Adrenal gland (tissue), 12 donors: ENCODE results near the gene SAMD1. TPM values are rescaled to one million over a fixed set of nuclear protein-coding genes. Genes with fewer than 3 reads are reported as not detected.
A peak's percentile ranks its signal among the peaks of the same experiment; 100 is the strongest.

Source experiments
- DNase-seq, 7 donors: peaks; one replicate each; pipeline ENCODE4 v3.0.0-alpha.2; 2019 to 2020
- H3K27ac ChIP-seq, 5 donors: fragments of 200-600 bp; sonication (generic) in 4 of 5; 1 replicate in 3 of 5; 2 replicates in 2 of 5; pipeline versions ENCODE4 v1.5.1 to v1.8.0; 2016 to 2020; ENCODE audit warnings: mild to moderate bottlenecking in 1 of 5
- H3K27me3 ChIP-seq: fragments of 200-600 bp; 2 replicates; pipeline ENCODE4 v1.8.0; 2021
- H3K36me3 ChIP-seq, 2 donors: fragments of 200-600 bp; replicated peaks in 1 of 2; 1 replicate in 1 of 2; 2 replicates in 1 of 2; pipeline versions ENCODE4 v1.5.1 to v1.8.0; 2018 to 2022
- H3K4me1 ChIP-seq, 2 donors: fragments of 200-600 bp; replicated peaks in 1 of 2; 1 replicate in 1 of 2; 2 replicates in 1 of 2; pipeline versions ENCODE4 v1.5.1 to v1.8.0; 2018 to 2021
- H3K4me3 ChIP-seq, 4 donors: fragments of 200-600 bp; sonication (generic) in 3 of 4; one replicate each; pipeline ENCODE4 v1.5.1; 2016 to 2018
- H3K9me3 ChIP-seq, 3 donors: fragments of 200-600 bp; sonication (generic) in 1 of 3; replicated peaks in 1 of 3; 1 replicate in 2 of 3; 2 replicates in 1 of 3; pipeline versions ENCODE4 v1.5.1 to v1.8.0; 2016 to 2021
- CTCF ChIP-seq, 6 experiments: fragments of 450-650 bp in 4 of 6; fragments of 200-600 bp in 2 of 6; sonication (generic) in 1 of 6; IDR thresholded peaks; 1 replicate in 5 of 6; 2 replicates in 1 of 6; pipeline versions ENCODE4 v1.5.1 to v1.8.0; 2016 to 2021; ENCODE audit warnings: antibody characterized with exemption in 6 of 6, mild to moderate bottlenecking in 2 of 6, moderate library complexity in 1 of 6
- POLR2A ChIP-seq, 2 donors: fragments of 450-650 bp; IDR thresholded peaks; one replicate each; pipeline ENCODE4 v1.6.1; 2017; ENCODE audit warnings: antibody characterized with exemption in 2 of 2, mild to moderate bottlenecking in 2 of 2, moderate library complexity in 1 of 2
- WGBS, 4 donors: extraction: QIAGEN DNeasy Blood & Tissue Kit in 2 of 4; methylation state at CpG; one replicate each; pipeline versions ENCODE4 v1.1.5 to v1.1.7; 2013 to 2017; 5-methylcytosine and 5-hydroxymethylcytosine counted together
- intact Hi-C, 2 donors: fragments of 100-400 bp; cut with DNase I; formaldehyde crosslinking; loops; one replicate each; pipeline versions ENCODE4 v1.14.1 to v1.15.0; 2022 to 2023
- polyA plus RNA-seq, 3 donors: library from polyadenylated mRNA; stranded (reverse); fragments of 200-250 nt in 2 of 3; fragments of 350-450 nt in 1 of 3; fragmentation: Illumina TruSeq in 1 of 3; extraction: RNeasy Lipid Tissue Mini Kit (QIAGEN cat#74804) in 1 of 3; gene quantifications; one replicate each; pipeline ENCODE4 v1.2.3, GENCODE V29; 2013 to 2014
- total RNA-seq, 9 donors: library from RNA; depleted of rRNA in 4 of 9; stranded (reverse); fragments of >200 nt in 4 of 9; fragments of 120-200 nt in 1 of 9; fragmentation: NEBNext Ultra II Directional in 1 of 9; extraction: Animal tissue kit (Norgen Biotek cat#: 25700) in 1 of 9; gene quantifications; one replicate each; pipeline versions ENCODE4 v1.1.0 to v1.2.4, GENCODE V29; 2013 to 2023
- donor health status: healthy with polysubstance abuse.
- donor health status: Bipolar disorder and iron deficiency.
- donor health status: DM: yes; HTN: yes; CAD: no.
- donor health status: DM: no; HTN: no; CAD: no.
- donor health status: DM: no; HTN: no; CAD: no.
- donor health status: DM: yes; HTN: yes; CAD: no.

Gene SAMD1
- total and polyA plus RNA-seq, 12 donors = 10.0 to 41.9 (median 27.1) TPM

GRCh38 chr19:14116525-14116917 is 26.0 kb upstream of the SAMD1 start:
- Histone ChIP-seq H3K4me3 (peak overlapping the region; percentile 67 to 95 (median 80)), H3K27me3 (no peaks in the 10 kb centered on the region), H3K4me1 (peaks cover 59 to 75% of the 10 kb centered on the region in 2 donors), H3K9me3 (no peaks in the 10 kb centered on the region), H3K27ac (peak overlapping the region; percentile 32 to 100 (median 86)), H3K36me3 (no peaks in the 10 kb centered on the region)
- WGBS, 4 donors = 0 to 7% (median 3%) methylated on average over 6 of the region's 6 CpGs
- no peak for TF ChIP-seq CTCF (IDR thresholded peaks at IDR 0.05)
- no peak for DNase-seq
- intact Hi-C loops = no loop called here

GRCh38 chr19:14115756-14116155 is 25.2 kb upstream of the SAMD1 start:
- TF ChIP-seq CTCF (IDR thresholded peaks at IDR 0.05) (no peak), POLR2A (IDR thresholded peaks at IDR 0.05) (no peak)
- Histone ChIP-seq H3K27ac (peak overlapping the region; percentile 32 to 100 (median 86)), H3K27me3 (no peaks in the 10 kb centered on the region), H3K36me3 (no peaks in the 10 kb centered on the region), H3K4me1 (peaks cover 59 to 83% of the 10 kb centered on the region in 2 donors), H3K4me3 (peak overlapping the region in 1 of 4 donors; percentile 95), H3K9me3 (no peaks in the 10 kb centered on the region)
- DNase-seq = peak in 4 of 7 donors; percentile 45 to 58 (median 52)
- intact Hi-C loops = no loop called here
- 31 to 41% (median 33%) methylated on average over 5 of the region's 5 CpGs for WGBS, 4 donors

- TF ChIP-seq POLR2A (IDR thresholded peaks at IDR 0.05) (no peak), CTCF (IDR thresholded peaks at IDR 0.05) (peak; percentile 29 to 61 (median 56))
- peak in 6 of 7 donors; percentile 68 to 84 (median 73) for DNase-seq
- H3K27me3 ChIP-seq = no peaks in the 10 kb centered on the region
- H3K27ac ChIP-seq = peak overlapping the region in 4 of 5 donors; percentile 32 to 94 (median 88)
- WGBS, 4 donors = 26 to 49% (median 27%) methylated on average over 8 to 9 of the region's 9 CpGs
- intact Hi-C loops = no loop called here
- no peaks in the 10 kb centered on the region for H3K36me3 ChIP-seq
- no peak overlapping the region for H3K4me3 ChIP-seq
- peaks cover 58 to 84% of the 10 kb centered on the region in 2 donors for H3K4me1 ChIP-seq
- H3K9me3 ChIP-seq = no peaks in the 10 kb centered on the region
These were observed 24.3 kb upstream of the SAMD1 start for GRCh38 chr19:14114854-14115253.

GRCh38 chr19:14114439-14114838 is 23.9 kb upstream of the SAMD1 start:
- Histone ChIP-seq H3K36me3 (no peaks in the 10 kb centered on the region), H3K9me3 (no peaks in the 10 kb centered on the region), H3K4me1 (peaks cover 54 to 80% of the 10 kb centered on the region in 2 donors), H3K4me3 (no peak overlapping the region), H3K27me3 (no peaks in the 10 kb centered on the region), H3K27ac (peak overlapping the region in 4 of 5 donors; percentile 32 to 94 (median 88))
- intact Hi-C loops = no loop called here
- no peak for TF ChIP-seq CTCF (IDR thresholded peaks at IDR 0.05)
- TF ChIP-seq POLR2A (IDR thresholded peaks at IDR 0.05) = no peak
- 90 to 92% (median 91%) methylated on average over 6 to 7 of the region's 7 CpGs for WGBS, 4 donors
- DNase-seq = no peak
